Natural killer cell treated with Interleukin-12 subunit alpha and Interleukin-12 subunit beta and Interleukin-15 and Interleukin-18, amount 100 ng/mL, for 72 hours (primary cell): ENCODE measurements around the gene TRIM54. TPM values are rescaled to one million over a fixed set of nuclear protein-coding genes. Genes with fewer than 3 reads are reported as not detected.

ENCODE experiments used
- ATAC-seq, 2 donors: fragments of 150-1000 bp; cut with Tn5 transposase in 1 of 2; sonication (Bioruptor Pico), chemical (Tn5 transposase) in 1 of 2; 2 replicates each; pipeline ENCODE4 v1.10.0; 2021
- DNase-seq: peaks from one replicate; pipeline ENCODE4 v3.0.0; 2022; ENCODE audit warnings: low spot score
- H3K27ac Mint-ChIP-seq, 2 donors: 1 replicate in 1 of 2; 2 replicates in 1 of 2; pipeline ENCODE4 v1.8.0; 2022; ENCODE audit warnings: mixed read lengths in 2 of 2, mild to moderate bottlenecking in 1 of 2, moderate library complexity in 1 of 2
- H3K27me3 Mint-ChIP-seq, 2 donors: 1 replicate in 1 of 2; 2 replicates in 1 of 2; pipeline ENCODE4 v1.8.0; 2022; ENCODE audit warnings: mixed read lengths in 2 of 2
- H3K36me3 Mint-ChIP-seq: one replicate; pipeline ENCODE4 v1.8.0; 2022; ENCODE audit warnings: mixed read lengths
- H3K4me1 Mint-ChIP-seq, 2 donors: 1 replicate in 1 of 2; 2 replicates in 1 of 2; pipeline ENCODE4 v1.8.0; 2022; ENCODE audit warnings: low read depth in 2 of 2, mixed read lengths in 2 of 2, mild to moderate bottlenecking in 1 of 2
- H3K4me3 Mint-ChIP-seq: one replicate; pipeline ENCODE4 v1.8.0; 2022; ENCODE audit warnings: mixed read lengths
- H3K9me3 Mint-ChIP-seq: 2 replicates; pipeline ENCODE4 v1.8.0; 2022; ENCODE audit warnings: mixed read lengths
- total RNA-seq, 2 donors: library from RNA; stranded (reverse); gene quantifications; one replicate each; pipeline ENCODE4 v1.2.3, GENCODE V29; 2022

TRIM54 gene
- total RNA-seq, 2 donors from 2014 or later: 0.28 to 0.33 TPM

GRCh38 chr2:27249159-27249890 is 32.9 kb upstream of the TRIM54 start:
- no peaks in the 10 kb centered on the region for H3K9me3 Mint-ChIP-seq
- H3K36me3 Mint-ChIP-seq: no peaks in the 10 kb centered on the region
- DNase-seq: peak; percentile 38
- H3K27ac Mint-ChIP-seq: no peak overlapping the region
- H3K4me1 Mint-ChIP-seq: no peaks in the 10 kb centered on the region
- H3K27me3 Mint-ChIP-seq: peaks cover 11 to 20% of the 10 kb centered on the region in 2 donors
- no peak overlapping the region for H3K4me3 Mint-ChIP-seq
- peak in 1 of 2 donors; percentile 17 for ATAC-seq

GRCh38 chr2:27249891-27250651 is 32.2 kb upstream of the TRIM54 start:
- Mint-ChIP-seq H3K4me3 (no peak overlapping the region), H3K27me3 (peaks cover 11 to 20% of the 10 kb centered on the region in 2 donors), H3K36me3 (no peaks in the 10 kb centered on the region), H3K4me1 (no peaks in the 10 kb centered on the region), H3K9me3 (no peaks in the 10 kb centered on the region), H3K27ac (no peak overlapping the region)
- peak; percentile 63 to 67 for ATAC-seq
- DNase-seq: peak; percentile 60

- Mint-ChIP-seq H3K27ac (no peak overlapping the region), H3K4me1 (no peaks in the 10 kb centered on the region), H3K4me3 (no peak overlapping the region), H3K36me3 (no peaks in the 10 kb centered on the region), H3K9me3 (no peaks in the 10 kb centered on the region), H3K27me3 (peaks cover 11 to 26% of the 10 kb centered on the region in 2 donors)
- DNase-seq: peak; percentile 45
- no peak for ATAC-seq
Measured at GRCh38 chr2:27250652-27251379, 31.4 kb upstream of the TRIM54 start.

- no peaks in the 10 kb centered on the region for H3K4me1 Mint-ChIP-seq
- no peaks in the 10 kb centered on the region for H3K36me3 Mint-ChIP-seq
- H3K27me3 Mint-ChIP-seq: peaks cover 18 to 35% of the 10 kb centered on the region in 2 donors
- ATAC-seq: no peak
- no peak overlapping the region for H3K27ac Mint-ChIP-seq
- H3K4me3 Mint-ChIP-seq: no peak overlapping the region
- peak; percentile 58 for DNase-seq
- no peaks in the 10 kb centered on the region for H3K9me3 Mint-ChIP-seq
Measured at GRCh38 chr2:27251766-27252165, 30.5 kb upstream of the TRIM54 start.

GRCh38 chr2:27255187-27255586 is 27.0 kb upstream of the TRIM54 start:
- Mint-ChIP-seq H3K9me3 (no peaks in the 10 kb centered on the region), H3K27ac (no peak overlapping the region), H3K4me3 (no peak overlapping the region), H3K27me3 (peaks cover 27 to 37% of the 10 kb centered on the region in 2 donors), H3K4me1 (no peaks in the 10 kb centered on the region), H3K36me3 (no peaks in the 10 kb centered on the region)
- DNase-seq: no peak
- ATAC-seq: peak in 1 of 2 donors; percentile 29

- H3K27me3 Mint-ChIP-seq: peaks cover 31 to 42% of the 10 kb centered on the region in 2 donors
- DNase-seq: no peak
- H3K36me3 Mint-ChIP-seq: no peaks in the 10 kb centered on the region
- no peak overlapping the region for H3K27ac Mint-ChIP-seq
- ATAC-seq: no peak
- H3K4me3 Mint-ChIP-seq: no peak overlapping the region
- no peaks in the 10 kb centered on the region for H3K9me3 Mint-ChIP-seq
- peaks cover 0 to 2% of the 10 kb centered on the region in 2 donors for H3K4me1 Mint-ChIP-seq
Measured at GRCh38 chr2:27255660-27256059, 26.6 kb upstream of the TRIM54 start.

- DNase-seq: no peak
- no peak overlapping the region for H3K4me3 Mint-ChIP-seq
- no peak overlapping the region for H3K27ac Mint-ChIP-seq
- peaks cover 5 to 11% of the 10 kb centered on the region in 2 donors for H3K4me1 Mint-ChIP-seq
- ATAC-seq: no peak
- H3K27me3 Mint-ChIP-seq: peaks cover 39 to 48% of the 10 kb centered on the region in 2 donors
- H3K36me3 Mint-ChIP-seq: no peaks in the 10 kb centered on the region
- no peaks in the 10 kb centered on the region for H3K9me3 Mint-ChIP-seq
Measured at GRCh38 chr2:27256855-27257454, 25.3 kb upstream of the TRIM54 start.

GRCh38 chr2:27258051-27258450 is 24.2 kb upstream of the TRIM54 start:
- ATAC-seq: no peak
- peaks cover 7 to 11% of the 10 kb centered on the region in 2 donors for H3K4me1 Mint-ChIP-seq
- H3K36me3 Mint-ChIP-seq: no peaks in the 10 kb centered on the region
- no peak overlapping the region for H3K27ac Mint-ChIP-seq
- no peak overlapping the region for H3K4me3 Mint-ChIP-seq
- DNase-seq: no peak
- H3K27me3 Mint-ChIP-seq: peaks cover 37 to 51% of the 10 kb centered on the region in 2 donors
- no peaks in the 10 kb centered on the region for H3K9me3 Mint-ChIP-seq

- Mint-ChIP-seq H3K4me1 (peaks cover 18 to 22% of the 10 kb centered on the region in 2 donors), H3K4me3 (peak overlapping the region; percentile 51), H3K27ac (no peak overlapping the region), H3K36me3 (no peaks in the 10 kb centered on the region), H3K9me3 (no peaks in the 10 kb centered on the region), H3K27me3 (peaks cover 51 to 53% of the 10 kb centered on the region in 2 donors)
- no peak for DNase-seq
- ATAC-seq: no peak
Measured at GRCh38 chr2:27261241-27261925, 20.8 kb upstream of the TRIM54 start.

- no peak for DNase-seq
- H3K4me3 Mint-ChIP-seq: peak overlapping the region; percentile 51
- no peaks in the 10 kb centered on the region for H3K9me3 Mint-ChIP-seq
- peaks cover 47 to 51% of the 10 kb centered on the region in 2 donors for H3K27me3 Mint-ChIP-seq
- H3K36me3 Mint-ChIP-seq: no peaks in the 10 kb centered on the region
- ATAC-seq: no peak
- H3K4me1 Mint-ChIP-seq: peaks cover 18 to 22% of the 10 kb centered on the region in 2 donors
- H3K27ac Mint-ChIP-seq: no peak overlapping the region
Measured at GRCh38 chr2:27261926-27262298, 20.3 kb upstream of the TRIM54 start.

GRCh38 chr2:27262379-27263286 is 19.6 kb upstream of the TRIM54 start, which contains the start of gene SLC30A3:
Gene SLC30A3 (minus strand): TSS chr2:27263047. CDS start chr2:27262906, 141 bp downstream.
- peak; percentile 68 to 87 for ATAC-seq
- no peak within 1 kb of the TSS for H3K27ac Mint-ChIP-seq
- H3K4me1 Mint-ChIP-seq: peaks cover 18 to 22% of the 10 kb centered on the region in 2 donors
- peaks cover 43 to 48% of the 10 kb centered on the region in 2 donors for H3K27me3 Mint-ChIP-seq
- peak within 1 kb of the TSS; percentile 81 for H3K4me3 Mint-ChIP-seq
- H3K9me3 Mint-ChIP-seq: no peaks in the 10 kb centered on the region
- peak; percentile 70 for DNase-seq
- no peaks in the 10 kb centered on the region for H3K36me3 Mint-ChIP-seq
